Measurements from ENCODE around the gene LINC01488. TPM values are rescaled to one million over a fixed set of nuclear protein-coding genes. Genes with fewer than 3 reads are reported as not detected.

LINC01488 gene
- total and polyA plus RNA-seq, 10 of the 15 experiments (the other 5 are each of a cell fraction or from before 2014, with no cell fraction given): not detected

GRCh38 chr11:69446108-69446507, 35.4 kb upstream of the LINC01488 start:
- H3K27me3 ChIP-seq (replicated peaks in 1 of 2; ENCODE audit: control insufficient read depth in 2 of 2, insufficient read depth in 2 of 2, low read length in 1 of 2): no peaks in the 10 kb centered on the region; a peak in 2 of 4 replicates
- ChIA-PET RAD21 (ENCODE audit: unreplicated experiment) (no interaction called here), SMC1A (ENCODE audit: uncharacterized antibody, unreplicated experiment) (no interaction called here)

GRCh38 chr11:69447786-69448185, 33.7 kb upstream of the LINC01488 start:
- DNase-seq (ENCODE audit: low read depth, low spot score) (no peak), FAIRE-seq (no peak), ATAC-seq (no peak)
- TF ChIP-seq E2F8 (IDR thresholded peaks at IDR 0.05; ENCODE audit: low read depth, partially characterized antibody) (no peak), JUNB (IDR thresholded peaks at IDR 0.05) (no peak), ZNF24 (IDR thresholded peaks at IDR 0.05) (no peak), NFIC (IDR thresholded peaks at IDR 0.05; ENCODE audit: low read depth, low read length) (no peak)
- CTCF ChIA-PET: no interaction called here
- intact Hi-C loops (cut with micrococcal nuclease; ENCODE audit: unreplicated experiment) (no loop called here), in situ Hi-C loops (cut with MboI) (no loop called here)
- no peak overlapping the region for H2AFZ ChIP-seq (ENCODE audit: control insufficient read depth, low read depth, low read length)
- H3K27ac ChIP-seq (ENCODE audit: control insufficient read depth, insufficient read depth): no peak overlapping the region
- H3K9ac ChIP-seq (ENCODE audit: control insufficient read depth, insufficient read depth, low read length): no peak overlapping the region
- H3K4me2 ChIP-seq (ENCODE audit: control insufficient read depth, insufficient read depth): no peak overlapping the region
- H3K4me3 ChIP-seq: no peak overlapping the region
- no peaks in the 10 kb centered on the region for H4K20me1 ChIP-seq (ENCODE audit: control insufficient read depth, insufficient read depth)
- BruUV-seq (replicated peaks): no TSS peak
- RAD21 ChIA-PET (ENCODE audit: unreplicated experiment): no interaction called here
- H3K27me3 ChIP-seq (replicated peaks in 1 of 2; ENCODE audit: control insufficient read depth in 2 of 2, insufficient read depth in 2 of 2, low read length in 1 of 2): no peaks in the 10 kb centered on the region; a peak in 2 of 4 replicates
- no peaks in the 10 kb centered on the region for H3K79me2 ChIP-seq (ENCODE audit: control insufficient read depth, insufficient read depth, low read length)
- SMC1A ChIA-PET (ENCODE audit: uncharacterized antibody, unreplicated experiment): no interaction called here
- POLR2A ChIA-PET: no interaction called here
- H3K9me3 ChIP-seq (replicated peaks; ENCODE audit: control insufficient read depth, insufficient read depth, low read length): no peaks in the 10 kb centered on the region; the same call in 2 of the 3 replicates
- 44% methylated on average over 7 of the region's 7 CpGs for WGBS (ENCODE audit: insufficient coverage, insufficient replicate concordance, low lambda C conversion rate, missing lambda C conversion rate)
- H3K36me3 ChIP-seq (ENCODE audit: control insufficient read depth in 2 of 2, insufficient read depth in 2 of 2, low read length in 1 of 2): no peaks in the 10 kb centered on the region
- H3K4me1 ChIP-seq (ENCODE audit: control insufficient read depth, insufficient read depth, low read length): peaks cover 16% of the 10 kb centered on the region

More at GRCh38 chr11:69446108-69446507, 35.4 kb upstream of the LINC01488 start:
- POLR2A ChIA-PET: no interaction called here
- CTCF ChIA-PET: no interaction called here
- Histone ChIP-seq H4K20me1 (ENCODE audit: control insufficient read depth, insufficient read depth) (no peaks in the 10 kb centered on the region), H3K4me2 (ENCODE audit: control insufficient read depth, insufficient read depth) (no peak overlapping the region), H3K9me3 (replicated peaks; ENCODE audit: control insufficient read depth, insufficient read depth, low read length) (no peaks in the 10 kb centered on the region), H3K79me2 (ENCODE audit: control insufficient read depth, insufficient read depth, low read length) (no peaks in the 10 kb centered on the region), H3K9ac (ENCODE audit: control insufficient read depth, insufficient read depth, low read length) (no peak overlapping the region), H3K36me3 (ENCODE audit: control insufficient read depth in 2 of 2, insufficient read depth in 2 of 2, low read length in 1 of 2) (no peaks in the 10 kb centered on the region), H3K4me1 (ENCODE audit: control insufficient read depth, insufficient read depth, low read length) (peaks cover 26% of the 10 kb centered on the region), H2AFZ (ENCODE audit: control insufficient read depth, low read depth, low read length) (no peak overlapping the region), H3K4me3 (no peak overlapping the region), H3K27ac (ENCODE audit: control insufficient read depth, insufficient read depth) (no peak overlapping the region)
- ATAC-seq (no peak), FAIRE-seq (no peak), DNase-seq (ENCODE audit: low read depth, low spot score) (no peak)
- no TSS peak for BruUV-seq (replicated peaks)
- in situ Hi-C loops (cut with MboI): no loop called here
- intact Hi-C loops (cut with micrococcal nuclease; ENCODE audit: unreplicated experiment): no loop called here
- TF ChIP-seq NR2C2 (IDR thresholded peaks at IDR 0.05; ENCODE audit: borderline replicate concordance, control insufficient read depth, insufficient read length, low read depth) (no peak), BRCA1 (IDR thresholded peaks at IDR 0.05; ENCODE audit: low read depth, low read length) (no peak), EZH2 (IDR thresholded peaks at IDR 0.05; ENCODE audit: borderline replicate concordance, control insufficient read depth, low read depth, low read length) (no peak), CREM (IDR thresholded peaks at IDR 0.05; ENCODE audit: low read depth) (no peak), TCF12 (IDR thresholded peaks at IDR 0.05; ENCODE audit: low read depth, low read length) (no peak), DPF2 (IDR thresholded peaks at IDR 0.05) (no peak)
- WGBS (ENCODE audit: insufficient coverage, insufficient replicate concordance, low lambda C conversion rate, missing lambda C conversion rate): 59% methylated on average over 11 of the region's 11 CpGs
